Activated naive CD4-positive, alpha-beta T cell treated with anti-CD3 and anti-CD28 coated beads for 36 hours (primary cell): ENCODE results near the gene PANK2. TPM values are rescaled to one million over a fixed set of nuclear protein-coding genes. Genes with fewer than 3 reads are reported as not detected.
"Not testable (repeated sequence)": the region's sequence is repeated elsewhere in the genome, so short reads cannot be mapped to it uniquely, and the experiment has no call there.

Experiments used
- CTCF ChIA-PET: fragments of 350-600 bp; sonication (Branson Sonifier 250); formaldehyde crosslinking; loops from one replicate; lab custom pipeline; 2021; ENCODE audit warnings: antibody characterized with exemption; lab: Charles Lee
- DNase-seq: peaks from one replicate; pipeline ENCODE4 v3.0.0-alpha.2; 2020
- H3K27ac Mint-ChIP-seq: one replicate; pipeline ENCODE4 v1.8.0; 2021; ENCODE audit warnings: mild to moderate bottlenecking, mixed read lengths
- H3K27me3 Mint-ChIP-seq: one replicate; pipeline ENCODE4 v1.8.0; 2021; ENCODE audit warnings: low read depth, mixed read lengths
- H3K36me3 Mint-ChIP-seq: one replicate; pipeline ENCODE4 v1.8.0; 2021; ENCODE audit warnings: low read depth, mixed read lengths
- H3K4me1 Mint-ChIP-seq: one replicate; pipeline ENCODE4 v1.8.0; 2021; ENCODE audit warnings: low read depth, mixed read lengths
- H3K4me3 Mint-ChIP-seq: one replicate; pipeline ENCODE4 v1.8.0; 2021; ENCODE audit warnings: mild to moderate bottlenecking, moderate library complexity, mixed read lengths
- H3K9me3 Mint-ChIP-seq: one replicate; pipeline ENCODE4 v1.8.0; 2021; ENCODE audit warnings: mixed read lengths
- intact Hi-C: fragments of 100-400 bp; cut with micrococcal nuclease; formaldehyde crosslinking; loops from one replicate; pipeline ENCODE4 v1.15.1; 2023
- total RNA-seq, 2 experiments: library from RNA; stranded (reverse); gene quantifications; one replicate each; pipeline ENCODE4 v1.2.3, GENCODE V29; 2021

Gene PANK2
- total RNA-seq, 2 experiments from 2014 or later = 39.8 to 44.7 TPM

DNA sequence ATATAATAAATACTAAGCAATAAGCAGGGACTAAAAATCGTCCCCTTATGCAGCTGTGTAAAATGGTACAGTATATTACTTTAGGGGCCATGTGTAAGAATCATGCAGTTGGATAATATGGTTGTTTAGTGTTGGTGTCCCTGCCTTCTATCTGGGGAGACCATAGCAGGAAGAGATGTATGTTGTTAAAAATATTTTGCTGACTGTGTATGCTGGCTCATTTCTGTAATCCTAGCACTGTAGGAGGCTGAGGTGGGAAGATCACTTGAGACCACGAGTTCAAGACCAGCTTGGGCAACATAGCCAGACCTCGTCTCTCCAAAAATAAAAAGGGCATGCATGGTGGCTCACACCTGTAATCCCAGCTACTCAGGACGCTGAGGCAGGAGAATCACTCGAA, 5.6 kb downstream of the PANK2 start:
- CTCF ChIA-PET = interaction anchor here (1.5 kb wide), 1 partner anchor 191 kb away, joined by 3 read pairs; no protein-coding TSS in a partner anchor
- H3K36me3 Mint-ChIP-seq = peaks cover 48% of the 10 kb centered on the region
- H3K27ac Mint-ChIP-seq = peak overlapping the region; percentile 39
- H3K4me1 Mint-ChIP-seq = peaks cover 76% of the 10 kb centered on the region
- H3K27me3 Mint-ChIP-seq = no peaks in the 10 kb centered on the region
- intact Hi-C loops = loop anchor here (5.0 kb wide), 1 partner anchor 33 kb away; no protein-coding TSS in a partner anchor
- H3K9me3 Mint-ChIP-seq = no peaks in the 10 kb centered on the region
- no peak for DNase-seq
- no peak overlapping the region for H3K4me3 Mint-ChIP-seq

DNA sequence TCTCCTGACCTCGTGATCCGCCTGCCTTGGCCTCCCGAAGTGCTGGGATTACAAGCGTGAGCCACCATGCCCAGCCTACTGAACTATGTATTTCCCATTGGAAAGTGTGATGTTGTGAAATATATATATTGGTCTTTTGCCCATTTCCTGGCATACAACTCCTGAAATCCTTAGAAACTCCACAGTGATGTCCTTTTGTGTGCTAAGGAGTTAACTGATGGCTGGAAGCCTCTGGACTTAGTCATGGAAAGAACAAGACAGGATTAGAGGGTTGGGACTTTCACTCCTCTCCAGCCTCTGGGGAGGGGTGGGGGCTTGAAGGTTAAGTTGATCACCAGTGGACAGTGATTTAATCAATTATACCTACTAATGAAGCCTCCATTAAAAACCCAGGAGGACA, 7.1 kb downstream of the PANK2 start:
- peaks cover 77% of the 10 kb centered on the region for H3K4me1 Mint-ChIP-seq
- DNase-seq = no peak
- no peak overlapping the region for H3K27ac Mint-ChIP-seq
- no peaks in the 10 kb centered on the region for H3K9me3 Mint-ChIP-seq
- intact Hi-C loops = no loop called here
- CTCF ChIA-PET = interaction anchor here (0.6 kb wide), 1 partner anchor 17 kb away, joined by 4 read pairs; no protein-coding TSS in a partner anchor
- H3K27me3 Mint-ChIP-seq = no peaks in the 10 kb centered on the region
- no peak overlapping the region for H3K4me3 Mint-ChIP-seq
- peaks cover 35% of the 10 kb centered on the region for H3K36me3 Mint-ChIP-seq

DNA sequence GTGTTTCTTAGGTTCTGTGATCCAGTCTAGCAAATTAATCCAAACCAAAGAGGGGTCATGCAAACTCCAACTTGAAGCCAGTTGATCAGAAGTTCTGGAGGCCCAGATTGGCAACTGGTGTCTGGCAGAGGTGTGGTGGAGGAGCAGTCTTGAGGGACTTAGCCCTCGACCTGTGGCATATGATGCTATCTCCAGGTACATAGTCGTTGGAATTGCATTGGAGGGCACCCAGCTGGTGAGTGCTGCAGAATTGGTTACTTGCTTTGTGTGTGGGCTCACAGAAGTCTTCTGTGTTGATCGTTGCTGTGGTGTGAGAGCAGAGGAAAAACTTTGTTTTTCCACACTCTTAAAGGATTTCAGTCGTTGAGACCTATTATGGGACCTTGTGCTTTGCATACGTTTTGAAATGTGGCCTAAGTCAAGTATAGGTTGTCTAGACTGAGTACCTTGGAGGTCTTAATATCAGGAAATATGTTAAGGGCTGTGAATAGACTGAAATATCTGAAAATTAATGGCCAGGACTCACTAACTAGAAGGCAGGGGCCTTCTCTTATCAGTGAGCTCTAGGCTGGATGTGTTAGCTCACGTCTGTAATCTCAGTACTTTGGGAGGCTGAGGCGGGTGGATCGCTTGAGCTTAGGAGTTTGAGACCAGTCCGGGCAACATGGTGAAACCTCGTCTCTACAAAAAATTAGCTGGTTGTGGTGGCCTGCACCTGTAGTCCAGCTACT, 7.8 kb downstream of the PANK2 start:
- no peaks in the 10 kb centered on the region for H3K9me3 Mint-ChIP-seq
- H3K4me1 Mint-ChIP-seq = peaks cover 77% of the 10 kb centered on the region
- H3K4me3 Mint-ChIP-seq = no peak overlapping the region
- peaks cover 30% of the 10 kb centered on the region for H3K36me3 Mint-ChIP-seq
- DNase-seq = no peak
- CTCF ChIA-PET = interaction anchor here (0.7 kb wide), 1 partner anchor 1103 kb away, joined by 4 read pairs; no protein-coding TSS in a partner anchor
- peak overlapping the region; percentile 11 for H3K27ac Mint-ChIP-seq
- intact Hi-C loops = no loop called here
- no peaks in the 10 kb centered on the region for H3K27me3 Mint-ChIP-seq

DNA sequence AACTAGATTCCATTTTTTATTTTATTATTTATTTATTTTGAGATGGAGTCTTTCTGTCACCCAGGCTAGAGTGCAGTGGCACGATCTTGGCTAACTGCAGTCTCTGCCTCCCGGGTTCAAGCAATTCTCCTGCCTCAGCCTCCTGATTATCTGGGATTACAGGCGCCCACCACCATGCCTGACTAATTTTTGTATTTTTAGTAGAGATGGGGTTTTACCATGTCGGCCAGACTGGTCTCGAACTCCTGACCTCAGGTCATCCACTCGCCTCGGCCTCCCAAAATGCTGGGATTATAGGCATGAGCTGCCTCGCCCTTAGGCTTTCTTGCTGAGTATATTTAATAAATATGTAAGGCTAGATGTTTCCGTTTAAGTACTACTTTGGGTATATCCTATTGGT, 9.0 kb downstream of the PANK2 start:
- H3K27ac Mint-ChIP-seq, DNase-seq, intact Hi-C loops, H3K4me3 Mint-ChIP-seq, H3K27me3 Mint-ChIP-seq, H3K9me3 Mint-ChIP-seq: not testable (repeated sequence)
- H3K4me1 Mint-ChIP-seq = peaks cover 78% of the 10 kb centered on the region
- CTCF ChIA-PET = interaction anchor here (0.6 kb wide), 1 partner anchor 861 kb away, joined by 7 read pairs; no protein-coding TSS in a partner anchor
- peaks cover 20% of the 10 kb centered on the region for H3K36me3 Mint-ChIP-seq

DNA sequence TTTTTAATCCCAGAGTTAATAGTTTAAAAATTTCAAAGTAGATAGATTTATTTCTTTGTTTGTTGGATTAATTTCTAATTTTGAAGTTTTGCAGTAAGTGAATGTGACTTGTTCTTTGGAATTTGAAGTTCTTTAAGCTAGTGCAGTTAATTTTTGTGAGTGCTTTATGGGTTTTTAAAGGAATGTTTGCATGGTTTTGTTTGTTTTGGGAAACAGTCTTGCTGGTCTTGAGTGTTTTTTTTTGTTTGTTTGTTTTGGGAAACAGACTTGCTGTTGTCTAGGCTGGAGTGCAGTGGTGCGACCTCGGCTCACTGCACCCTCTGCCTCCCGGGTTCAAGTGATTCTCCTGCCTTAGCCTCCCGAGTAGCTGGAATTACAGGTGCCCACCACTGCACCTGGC, 9.5 kb downstream of the PANK2 start:
- no peak for DNase-seq
- H3K4me1 Mint-ChIP-seq = peaks cover 73% of the 10 kb centered on the region
- intact Hi-C loops = loop anchor here (1.0 kb wide), 1 partner anchor 9 kb away; no protein-coding TSS in a partner anchor
- H3K27me3 Mint-ChIP-seq = no peaks in the 10 kb centered on the region
- CTCF ChIA-PET = interaction anchor here (0.6 kb wide), 1 partner anchor 861 kb away, joined by 7 read pairs; no protein-coding TSS in a partner anchor
- H3K4me3 Mint-ChIP-seq = no peak overlapping the region
- H3K27ac Mint-ChIP-seq = no peak overlapping the region
- H3K9me3 Mint-ChIP-seq = no peaks in the 10 kb centered on the region
- H3K36me3 Mint-ChIP-seq = peaks cover 17% of the 10 kb centered on the region

DNA sequence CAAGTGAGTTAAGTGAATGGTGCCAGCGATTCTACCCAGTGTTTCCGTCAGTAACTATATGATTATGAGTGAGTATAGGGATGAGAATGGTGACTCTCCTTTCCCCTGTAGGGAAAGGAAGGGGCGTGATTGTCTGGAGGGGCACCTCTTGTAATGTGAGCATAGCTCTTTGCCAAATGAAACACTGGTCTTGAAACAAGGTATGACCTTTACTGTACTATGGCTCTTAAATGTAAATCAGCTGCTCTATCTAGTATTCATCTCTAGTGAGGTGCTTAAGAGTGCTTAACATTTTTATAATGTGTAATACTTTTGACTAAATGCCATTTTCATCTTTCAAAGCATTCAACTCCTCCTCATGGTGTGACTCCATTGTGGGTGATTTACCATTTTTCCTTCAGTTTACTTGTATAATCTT, 11.0 kb downstream of the PANK2 start:
- Mint-ChIP-seq H3K27ac (peak overlapping the region; percentile 46), H3K27me3 (no peaks in the 10 kb centered on the region), H3K4me3 (no peak overlapping the region), H3K36me3 (peaks cover 15% of the 10 kb centered on the region), H3K9me3 (no peaks in the 10 kb centered on the region), H3K4me1 (peaks cover 77% of the 10 kb centered on the region)
- CTCF ChIA-PET = no interaction called here
- DNase-seq = no peak
- intact Hi-C loops = no loop called here

DNA sequence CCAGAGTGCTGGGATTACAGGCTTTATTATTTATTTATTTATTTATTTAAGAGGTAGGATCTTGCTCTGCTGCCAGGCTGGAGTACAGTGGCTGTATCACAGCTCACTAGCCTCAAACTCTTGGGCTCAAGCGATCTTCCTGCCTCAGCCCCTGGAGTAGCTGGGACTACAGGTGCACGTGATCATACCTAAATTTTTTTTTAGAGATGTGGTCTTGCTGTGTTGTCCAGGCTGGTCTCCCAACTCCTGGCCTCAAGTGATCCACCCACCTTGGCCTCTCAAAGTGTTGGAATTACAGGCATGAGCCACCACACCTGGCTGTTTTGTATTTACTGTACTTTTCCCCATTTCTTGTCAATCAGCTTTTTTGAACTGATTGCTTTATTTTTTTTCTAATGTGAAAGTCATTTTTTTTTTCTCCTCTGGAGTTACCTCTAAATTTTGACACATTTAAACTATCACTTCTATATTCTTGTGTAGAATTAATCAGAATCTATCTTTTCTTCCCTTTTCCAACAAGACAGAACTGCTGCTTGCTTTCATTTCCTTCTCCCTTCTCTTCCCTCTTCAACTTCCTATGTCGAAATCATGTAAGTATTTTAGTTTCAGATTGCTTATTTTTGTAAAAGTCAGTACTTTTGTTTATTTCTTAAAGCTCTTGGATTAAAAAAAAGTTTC, 12.0 kb downstream of the PANK2 start:
- intact Hi-C loops = no loop called here
- Mint-ChIP-seq H3K27me3 (no peaks in the 10 kb centered on the region), H3K4me3 (no peak overlapping the region), H3K9me3 (no peaks in the 10 kb centered on the region), H3K36me3 (peaks cover 11% of the 10 kb centered on the region), H3K27ac (peak overlapping the region; percentile 84), H3K4me1 (peaks cover 75% of the 10 kb centered on the region)
- DNase-seq = no peak
- CTCF ChIA-PET = interaction anchor here (0.7 kb wide), 1 partner anchor 176 kb away, joined by 5 read pairs; no protein-coding TSS in a partner anchor

DNA sequence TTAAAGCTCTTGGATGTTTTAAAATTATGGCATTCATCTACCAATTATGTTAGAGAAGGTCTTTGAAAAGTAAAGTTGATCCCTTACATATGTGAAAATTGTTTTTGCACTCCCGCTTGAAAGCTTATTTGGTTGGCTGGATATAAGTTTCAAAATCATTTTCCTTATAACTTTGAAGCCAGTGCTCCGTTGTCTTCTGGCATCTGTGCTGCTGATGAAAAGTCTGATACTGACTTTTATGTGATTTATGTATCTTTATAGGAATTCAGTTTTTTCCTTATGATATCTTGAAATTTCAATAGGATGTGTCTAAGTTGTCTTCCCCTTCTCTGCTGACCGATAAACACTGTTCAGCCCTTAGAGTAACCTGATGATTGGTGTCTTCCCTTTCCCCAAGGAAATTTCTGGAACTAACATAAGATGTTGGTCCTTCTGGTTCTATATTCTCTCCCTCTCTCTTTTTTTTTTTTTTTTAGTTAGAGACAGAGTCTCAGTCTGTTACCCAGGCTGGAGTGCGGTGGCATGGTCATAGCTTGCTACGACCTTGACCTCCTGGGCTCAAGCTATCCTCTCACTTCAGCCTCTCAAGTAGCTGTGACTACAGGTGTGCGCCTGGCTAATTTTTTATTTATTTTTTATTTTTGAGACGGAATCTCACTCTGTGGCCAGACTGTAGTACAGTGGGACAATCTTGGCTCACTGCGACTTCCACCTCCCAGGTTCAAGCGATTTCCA, 12.7 kb downstream of the PANK2 start:
- DNase-seq = no peak
- CTCF ChIA-PET = no interaction called here
- Mint-ChIP-seq H3K27me3 (no peaks in the 10 kb centered on the region), H3K27ac (peak overlapping the region; percentile 84), H3K9me3 (no peaks in the 10 kb centered on the region), H3K36me3 (peaks cover 9% of the 10 kb centered on the region), H3K4me3 (no peak overlapping the region), H3K4me1 (peaks cover 74% of the 10 kb centered on the region)
- intact Hi-C loops = no loop called here

DNA sequence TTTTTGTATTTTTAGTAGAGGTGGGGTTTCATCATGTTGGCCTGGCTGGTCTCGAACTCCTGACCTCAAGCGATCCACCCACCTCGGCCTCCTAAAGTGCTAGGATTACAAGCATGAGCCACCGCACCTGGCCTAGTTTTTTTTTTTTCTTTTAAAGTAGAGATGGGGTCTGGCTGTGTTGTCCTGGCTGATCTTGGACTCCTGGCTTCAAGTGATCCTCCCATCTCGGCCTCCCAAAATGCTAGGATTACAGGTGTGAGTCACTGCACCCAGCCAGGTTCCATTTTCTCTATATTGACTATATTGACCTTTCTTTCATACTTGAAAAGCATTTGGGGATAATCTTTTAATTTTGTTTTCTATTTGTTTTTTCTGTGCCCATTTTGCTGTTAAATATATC, 13.3 kb downstream of the PANK2 start:
- intact Hi-C loops = no loop called here
- CTCF ChIA-PET = no interaction called here
- H3K36me3 Mint-ChIP-seq = peaks cover 7% of the 10 kb centered on the region

DNA sequence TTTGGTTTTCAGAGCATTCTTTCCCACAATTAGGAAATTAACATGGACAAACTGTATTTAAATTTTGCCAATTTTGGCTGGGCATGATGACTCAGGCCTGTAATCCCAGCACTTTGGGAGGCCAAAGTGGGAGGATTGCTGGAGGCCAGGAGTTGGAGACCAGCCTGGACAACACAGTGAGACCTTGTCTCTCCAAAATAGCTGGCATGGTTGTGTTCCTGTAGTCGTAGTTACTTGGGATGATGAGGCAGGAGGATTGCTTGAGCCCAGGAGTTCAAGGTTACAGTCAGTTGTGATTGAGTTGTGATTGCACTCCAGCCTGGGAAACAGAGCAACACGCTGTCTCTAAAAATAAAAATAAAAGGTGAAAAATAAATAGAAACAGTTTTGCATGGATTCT, 15.0 kb downstream of the PANK2 start:
- peaks cover 23% of the 10 kb centered on the region for H3K36me3 Mint-ChIP-seq
- peaks cover 79% of the 10 kb centered on the region for H3K4me1 Mint-ChIP-seq
- CTCF ChIA-PET = no interaction called here
- no peak for DNase-seq
- H3K27me3 Mint-ChIP-seq = no peaks in the 10 kb centered on the region
- peak overlapping the region; percentile 66 for H3K27ac Mint-ChIP-seq
- intact Hi-C loops = no loop called here
- no peak overlapping the region for H3K4me3 Mint-ChIP-seq
- H3K9me3 Mint-ChIP-seq = no peaks in the 10 kb centered on the region

More for the DNA sequence above, 13.3 kb downstream of the PANK2 start:
- no peak for DNase-seq
- H3K4me3 Mint-ChIP-seq = no peak overlapping the region
- H3K9me3 Mint-ChIP-seq = no peaks in the 10 kb centered on the region
- no peak overlapping the region for H3K27ac Mint-ChIP-seq
- H3K27me3 Mint-ChIP-seq = no peaks in the 10 kb centered on the region
- H3K4me1 Mint-ChIP-seq = peaks cover 74% of the 10 kb centered on the region

DNA sequence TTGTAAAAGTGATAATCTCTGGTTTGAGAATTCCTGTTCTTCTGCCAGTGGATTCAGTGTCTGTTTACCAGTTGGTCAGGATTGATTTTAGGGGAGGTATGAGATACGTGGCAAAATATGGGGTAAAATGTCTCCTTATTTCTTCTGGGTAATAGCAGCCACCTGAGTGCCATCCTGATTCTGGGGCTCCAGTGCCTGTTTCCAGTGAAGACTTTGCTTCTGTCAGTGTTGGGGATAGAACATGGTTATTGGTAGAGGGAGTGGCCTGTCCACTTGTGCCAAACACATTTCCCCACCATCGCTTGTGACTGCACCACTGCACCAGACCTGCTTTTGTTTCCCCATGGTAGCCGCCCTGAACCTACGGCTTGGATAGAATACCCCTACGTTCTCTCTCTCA, 15.7 kb downstream of the PANK2 start:
- Mint-ChIP-seq H3K27ac (peak overlapping the region; percentile 66), H3K36me3 (peaks cover 25% of the 10 kb centered on the region)
- CTCF ChIA-PET = no interaction called here

More for the DNA sequence above, 15.7 kb downstream of the PANK2 start:
- H3K4me3 Mint-ChIP-seq = no peak overlapping the region
- intact Hi-C loops = loop anchor here (5.0 kb wide), 2 partner anchors 107 to 108 kb away; partner anchors contain the start of gene CDC25B
- no peaks in the 10 kb centered on the region for H3K27me3 Mint-ChIP-seq
- DNase-seq = no peak
- H3K9me3 Mint-ChIP-seq = no peaks in the 10 kb centered on the region
- peaks cover 76% of the 10 kb centered on the region for H3K4me1 Mint-ChIP-seq
